Endothelial cell of umbilical vein (primary cell): ENCODE results near the gene PHTF1.

Experiments
- CTCF ChIP-seq, 2 donors: IDR thresholded peaks; 1 replicate in 1 of 2; 2 replicates in 1 of 2; pipeline ENCODE4 v1.5.1; 2011; ENCODE audit warnings: low read length in 2 of 2, mild to moderate bottlenecking in 2 of 2, moderate library complexity in 2 of 2, control low read depth in 1 of 2, inconsistent platforms in 1 of 2, low read depth in 1 of 2; ENCODE audit not compliant: insufficient read depth in 1 of 2; ENCODE audit errors: extremely low read depth in 1 of 2
- EZH2 ChIP-seq: IDR thresholded peaks from 2 replicates; pipeline ENCODE4 v1.6.1; 2012; ENCODE audit warnings: borderline replicate concordance, low read depth, mild to moderate bottlenecking, moderate library complexity, low read length, inconsistent platforms; ENCODE audit not compliant: severe bottlenecking
- MAX ChIP-seq: IDR thresholded peaks from 2 replicates; pipeline ENCODE4 v1.6.1; 2011; ENCODE audit not compliant: insufficient read depth, insufficient read length
- POLR2A ChIP-seq: IDR thresholded peaks from 2 replicates; pipeline ENCODE4 v1.6.1; 2012; ENCODE audit warnings: low read depth, mild to moderate bottlenecking, control low read depth, low read length
- POLR2AphosphoS5 ChIP-seq: IDR thresholded peaks from 2 replicates; pipeline ENCODE4 v1.6.1; 2012; ENCODE audit warnings: low read depth, mild to moderate bottlenecking, control low read depth, low read length, moderate library complexity; ENCODE audit not compliant: insufficient read depth

GRCh38 chr1:113770031-113770430 is 10.7 kb upstream of the PHTF1 start:
- TF ChIP-seq MAX = no peak
- no peak for TF ChIP-seq CTCF (IDR thresholded peaks at IDR 0.05; ENCODE audit: extremely low read depth in 1 of 2, insufficient read depth in 1 of 2, low read depth in 1 of 2, low read length in 2 of 2)
- no peak for TF ChIP-seq POLR2A
- TF ChIP-seq EZH2 = no peak
- TF ChIP-seq POLR2AphosphoS5 = no peak
